Colonic mucosa (tissue), 4 donors: ENCODE data around the gene TMEM98. TPM values are rescaled to one million over a fixed set of nuclear protein-coding genes. Genes with fewer than 3 reads are reported as not detected.

Experiments used
- DNase-seq: peaks from one replicate; pipeline ENCODE4 v3.0.0-alpha.2; 2020
- H3K27ac ChIP-seq: fragments of 200-600 bp; one replicate; pipeline ENCODE4 v1.8.0; 2021
- H3K27me3 ChIP-seq: fragments of 200-600 bp; one replicate; pipeline ENCODE4 v1.8.0; 2021
- H3K36me3 ChIP-seq: fragments of 200-600 bp; one replicate; pipeline ENCODE4 v1.8.0; 2021
- H3K4me1 ChIP-seq: fragments of 200-600 bp; one replicate; pipeline ENCODE4 v1.8.0; 2021; ENCODE audit warnings: mild to moderate bottlenecking
- H3K4me3 ChIP-seq: fragments of 200-600 bp; one replicate; pipeline ENCODE4 v1.8.0; 2021
- H3K9ac ChIP-seq, 2 donors: one replicate each; pipeline ENCODE4 v1.7.0; 2013; ENCODE audit warnings: control low read depth in 2 of 2, low read depth in 2 of 2, low read length in 2 of 2
- H3K9me3 ChIP-seq: fragments of 200-600 bp; one replicate; pipeline ENCODE4 v1.8.0; 2021
- intact Hi-C: fragments of 100-400 bp; cut with DNase I; formaldehyde crosslinking; loops from one replicate; pipeline ENCODE4 v1.14.1; 2022
- total RNA-seq, 2 donors: library from RNA; stranded (reverse); fragmentation: NEBNext Ultra II Directional in 1 of 2; extraction: Animal tissue kit (Norgen Biotek cat#: 25700) in 1 of 2; gene quantifications; one replicate each; pipeline ENCODE4 v1.2.1, GENCODE V29; 2021
- TF ChIP-seq, protein P1 (sequence below): fragments of 200-600 bp; IDR thresholded peaks from one replicate; pipeline ENCODE4 v1.8.0; 2022; ENCODE audit warnings: antibody characterized with exemption, mild to moderate bottlenecking
- donor health status: healthy.
- donor health status: DM: no; HTN: no; CAD: no.
- donor health status: DM: no; HTN: no; CAD: no.

TMEM98 gene, protein sequence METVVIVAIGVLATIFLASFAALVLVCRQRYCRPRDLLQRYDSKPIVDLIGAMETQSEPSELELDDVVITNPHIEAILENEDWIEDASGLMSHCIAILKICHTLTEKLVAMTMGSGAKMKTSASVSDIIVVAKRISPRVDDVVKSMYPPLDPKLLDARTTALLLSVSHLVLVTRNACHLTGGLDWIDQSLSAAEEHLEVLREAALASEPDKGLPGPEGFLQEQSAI
- total RNA-seq = 100 to 1,000 TPM; 110 to 138 TPM

DNA sequence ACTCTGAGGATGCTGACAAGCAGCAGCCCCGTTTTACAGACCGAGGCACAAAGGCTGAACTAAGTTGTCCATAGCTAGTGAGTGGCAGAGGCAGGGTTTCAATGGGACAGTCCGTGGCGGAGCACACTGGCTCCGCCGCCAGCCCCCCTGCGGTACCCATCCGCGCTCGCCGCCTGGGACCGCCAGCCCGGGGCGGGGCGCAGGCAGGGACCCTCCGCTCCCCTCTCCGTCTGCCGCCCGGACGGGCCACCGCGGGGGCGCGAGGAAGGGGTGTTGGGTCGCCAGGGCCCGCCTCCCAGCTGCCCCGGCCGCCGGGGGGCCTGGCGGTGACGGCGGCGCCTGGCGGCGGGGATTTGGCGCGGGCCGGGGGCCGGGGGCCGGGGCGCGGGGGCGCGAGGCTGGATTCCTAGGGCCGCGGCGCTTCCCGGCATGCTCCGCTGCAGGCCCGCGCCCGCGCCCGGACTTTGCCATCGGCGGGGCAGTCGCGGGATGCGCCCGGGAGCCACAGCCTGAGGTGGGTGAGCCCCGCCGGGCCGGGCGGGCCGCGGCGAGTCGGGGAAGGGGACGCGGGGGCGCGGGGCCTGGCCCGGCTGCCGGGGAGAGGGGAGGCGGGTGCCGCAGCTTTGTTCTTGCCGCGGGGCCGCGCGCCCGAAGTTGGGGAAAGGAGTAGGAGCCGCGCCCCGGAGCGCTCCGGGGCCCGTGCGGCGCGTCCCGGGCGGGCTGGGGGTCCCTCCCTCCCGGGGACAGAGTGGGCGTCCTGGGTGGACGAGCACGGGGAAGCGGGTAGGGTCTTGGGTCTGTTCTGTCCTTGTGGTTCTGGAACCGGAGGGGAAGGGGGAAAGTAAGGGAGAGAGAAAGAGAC is at the start of gene TMEM98:
TMEM98 (plus strand) TSS at position 430 of the 862 bp plus-strand sequence. CDS start 3,376 bp downstream, outside the sequence.
- Histone ChIP-seq H3K27me3 (no peaks in the 10 kb centered on the region), H3K27ac (peak within 1 kb of the TSS; percentile 52), H3K36me3 (no peaks in the 10 kb centered on the region), H3K4me3 (peak within 1 kb of the TSS; percentile 60), H3K4me1 (no peaks in the 10 kb centered on the region), H3K9ac (peak within 1 kb of the TSS; percentile 80 to 93), H3K9me3 (no peaks in the 10 kb centered on the region)
- DNase-seq = peak; percentile 52
- TF ChIP-seq, protein P1, sequence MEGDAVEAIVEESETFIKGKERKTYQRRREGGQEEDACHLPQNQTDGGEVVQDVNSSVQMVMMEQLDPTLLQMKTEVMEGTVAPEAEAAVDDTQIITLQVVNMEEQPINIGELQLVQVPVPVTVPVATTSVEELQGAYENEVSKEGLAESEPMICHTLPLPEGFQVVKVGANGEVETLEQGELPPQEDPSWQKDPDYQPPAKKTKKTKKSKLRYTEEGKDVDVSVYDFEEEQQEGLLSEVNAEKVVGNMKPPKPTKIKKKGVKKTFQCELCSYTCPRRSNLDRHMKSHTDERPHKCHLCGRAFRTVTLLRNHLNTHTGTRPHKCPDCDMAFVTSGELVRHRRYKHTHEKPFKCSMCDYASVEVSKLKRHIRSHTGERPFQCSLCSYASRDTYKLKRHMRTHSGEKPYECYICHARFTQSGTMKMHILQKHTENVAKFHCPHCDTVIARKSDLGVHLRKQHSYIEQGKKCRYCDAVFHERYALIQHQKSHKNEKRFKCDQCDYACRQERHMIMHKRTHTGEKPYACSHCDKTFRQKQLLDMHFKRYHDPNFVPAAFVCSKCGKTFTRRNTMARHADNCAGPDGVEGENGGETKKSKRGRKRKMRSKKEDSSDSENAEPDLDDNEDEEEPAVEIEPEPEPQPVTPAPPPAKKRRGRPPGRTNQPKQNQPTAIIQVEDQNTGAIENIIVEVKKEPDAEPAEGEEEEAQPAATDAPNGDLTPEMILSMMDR = no peak
- intact Hi-C loops = no loop called here

DNA sequence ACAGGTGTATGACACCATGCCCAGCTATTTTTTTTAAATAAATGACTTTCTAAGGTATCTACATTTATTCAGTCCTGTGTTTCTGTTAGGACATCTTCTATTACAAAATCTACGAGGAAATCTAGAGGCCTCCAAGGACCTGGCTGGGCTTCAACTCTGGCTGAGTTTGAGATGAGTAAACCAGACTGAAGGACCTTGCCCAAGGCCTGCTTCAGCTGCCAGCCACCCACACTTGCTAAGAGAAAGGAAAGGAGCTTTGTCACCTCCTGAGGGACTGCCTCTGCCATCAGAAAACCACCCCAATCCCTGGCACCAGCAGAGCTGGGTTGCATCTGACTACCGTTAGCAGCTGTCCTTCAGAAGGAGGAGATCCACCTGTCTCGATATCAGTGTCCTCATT is 49.7 kb upstream of the TMEM98 start:
- no peak overlapping the region for H3K27ac ChIP-seq

DNA sequence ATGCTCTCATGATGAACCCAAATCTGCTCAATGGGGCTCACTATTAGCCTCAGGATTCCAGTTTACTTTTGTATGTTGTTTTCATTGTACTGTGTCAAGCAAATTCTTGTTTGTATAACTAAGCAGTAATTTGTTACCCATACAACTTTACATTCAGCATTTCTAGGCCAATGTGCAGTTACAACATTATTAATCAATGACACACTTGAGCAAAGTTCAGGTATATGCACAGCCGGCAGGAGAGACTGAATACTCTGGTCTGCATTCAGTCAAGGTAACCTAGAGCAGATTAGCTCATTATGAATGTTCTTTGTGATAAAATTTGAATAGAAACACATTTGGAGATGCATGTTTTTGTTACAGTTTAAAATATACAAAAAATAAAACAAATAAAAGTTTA is 48.8 kb upstream of the TMEM98 start:
- H3K4me1 ChIP-seq = no peaks in the 10 kb centered on the region
- H3K9ac ChIP-seq = no peak overlapping the region
- no peaks in the 10 kb centered on the region for H3K27me3 ChIP-seq
- TF ChIP-seq, protein P1 = no peak
- intact Hi-C loops = no loop called here
- H3K27ac ChIP-seq = no peak overlapping the region
- no peak overlapping the region for H3K4me3 ChIP-seq
- no peak for DNase-seq
- no peaks in the 10 kb centered on the region for H3K36me3 ChIP-seq
- no peaks in the 10 kb centered on the region for H3K9me3 ChIP-seq

More for the DNA sequence above, 49.7 kb upstream of the TMEM98 start:
- no peak overlapping the region for H3K9ac ChIP-seq
- H3K4me3 ChIP-seq = no peak overlapping the region
- no peak for DNase-seq
- no peaks in the 10 kb centered on the region for H3K36me3 ChIP-seq
- TF ChIP-seq, protein P1 = no peak
- H3K4me1 ChIP-seq = no peaks in the 10 kb centered on the region
- no peaks in the 10 kb centered on the region for H3K27me3 ChIP-seq
- intact Hi-C loops = no loop called here
- H3K9me3 ChIP-seq = no peaks in the 10 kb centered on the region

DNA sequence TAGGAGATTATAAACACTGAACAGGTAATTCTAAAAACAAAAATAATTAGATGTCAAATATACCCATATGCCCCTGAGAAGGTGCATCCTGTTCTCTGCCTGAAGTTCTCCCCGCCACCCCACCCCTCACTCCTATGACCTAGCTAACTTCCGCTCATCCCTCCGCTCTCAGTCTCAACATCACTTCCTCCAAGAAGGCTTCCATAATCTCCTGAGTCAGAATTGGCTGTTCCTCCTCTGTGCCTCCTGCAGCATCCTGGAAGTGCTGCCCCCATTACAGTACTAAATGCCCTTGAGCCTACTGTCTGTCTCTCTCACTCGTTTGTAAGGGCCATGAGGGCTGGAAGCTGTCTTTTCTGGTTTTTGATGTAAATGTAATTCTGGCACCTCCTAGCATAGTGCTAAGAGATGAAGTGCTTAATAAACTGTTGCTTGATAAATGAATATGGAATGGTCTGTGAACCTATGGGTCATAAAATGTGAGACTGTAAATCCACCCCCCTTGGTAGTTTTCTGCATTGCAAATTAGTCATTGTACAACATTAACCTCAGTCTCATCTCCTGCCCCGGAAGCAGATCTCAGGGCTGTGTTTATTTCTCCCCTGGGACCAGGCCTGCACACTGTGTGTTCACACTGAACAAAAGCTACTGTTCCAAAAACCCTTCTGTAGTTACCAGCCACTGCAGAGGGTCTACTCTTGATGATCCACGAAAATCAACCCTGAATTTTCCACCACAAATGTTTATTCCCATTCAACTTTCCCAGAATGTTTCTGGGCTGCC is 47.1 kb upstream of the TMEM98 start:
- no peak overlapping the region for H3K4me3 ChIP-seq
- no peak overlapping the region for H3K27ac ChIP-seq
- no peak overlapping the region for H3K9ac ChIP-seq
- no peaks in the 10 kb centered on the region for H3K27me3 ChIP-seq
- intact Hi-C loops = no loop called here
- H3K9me3 ChIP-seq = no peaks in the 10 kb centered on the region
- TF ChIP-seq, protein P1 = no peak
- H3K4me1 ChIP-seq = no peaks in the 10 kb centered on the region
- no peaks in the 10 kb centered on the region for H3K36me3 ChIP-seq
- DNase-seq = no peak

DNA sequence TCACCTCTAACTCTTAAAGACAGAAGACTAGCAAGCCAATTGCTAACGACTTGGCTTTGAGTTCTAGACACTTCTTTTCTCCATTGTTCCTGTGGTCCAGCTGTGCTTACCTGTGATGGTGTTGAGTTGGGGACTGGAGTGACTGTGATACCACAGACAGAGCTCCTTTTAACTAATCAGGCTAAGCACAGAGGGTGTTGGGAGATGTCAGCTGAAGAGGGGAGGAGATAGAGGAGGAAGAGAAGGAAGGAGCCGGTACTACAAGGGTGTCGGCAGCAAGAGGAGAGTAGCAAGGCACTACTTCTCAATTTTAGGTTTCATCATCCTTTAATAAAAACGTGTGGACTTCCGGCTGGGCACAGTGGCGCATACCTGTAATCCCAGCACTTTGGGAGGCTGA is 45.9 kb upstream of the TMEM98 start:
- H3K36me3 ChIP-seq = no peaks in the 10 kb centered on the region
- H3K27me3 ChIP-seq = no peaks in the 10 kb centered on the region
- TF ChIP-seq, protein P1 = no peak
- H3K4me3 ChIP-seq = no peak overlapping the region
- intact Hi-C loops = no loop called here
- no peak for DNase-seq
- no peak overlapping the region for H3K9ac ChIP-seq
- no peaks in the 10 kb centered on the region for H3K9me3 ChIP-seq
- H3K27ac ChIP-seq = no peak overlapping the region
- H3K4me1 ChIP-seq = no peaks in the 10 kb centered on the region
